NCI-H69 (cell line): Measurements from ENCODE around the gene HMGN3.
A peak's percentile ranks its signal among the peaks of the same experiment; 100 is the strongest.

Experiments
- DNase-seq: peaks from one replicate; lab custom pipeline; 2025; lab: John Stamatoyannopoulos, UW

Gene HMGN3

DNA sequence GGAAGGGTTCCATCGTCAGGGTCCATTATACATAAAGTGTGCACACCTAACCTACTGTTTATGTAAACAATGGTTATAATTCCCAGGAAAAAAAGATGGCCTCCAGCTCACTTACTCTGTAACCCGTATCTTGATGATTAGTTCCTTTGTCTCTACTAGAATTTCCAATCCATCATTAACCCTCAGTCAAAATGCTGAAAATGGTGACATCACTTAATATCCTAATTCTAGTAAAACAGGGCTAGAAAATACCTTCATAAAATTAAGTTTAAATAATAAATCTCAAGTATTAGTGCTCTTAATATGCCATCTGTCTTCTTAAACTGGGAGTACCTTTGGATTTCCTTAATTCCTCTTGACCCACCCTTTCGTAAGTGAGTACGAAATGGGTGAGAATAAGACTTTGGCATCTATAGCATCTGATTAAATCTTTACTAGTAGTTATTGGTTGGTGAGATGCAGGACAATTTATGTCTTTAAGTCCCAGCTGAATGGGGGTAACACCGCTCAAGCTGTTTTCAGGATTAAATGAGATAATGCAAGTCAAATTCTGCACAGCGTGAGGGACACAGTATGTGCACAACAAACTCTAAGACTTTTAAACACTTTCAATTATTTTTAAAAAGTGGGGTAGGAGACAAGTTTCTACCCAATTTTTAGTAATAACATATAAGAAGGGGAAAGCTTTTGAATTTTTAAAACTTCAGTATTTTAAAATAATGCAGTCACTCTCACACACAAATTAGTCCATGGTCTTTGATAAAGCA lies 1.6 kb downstream of the HMGN3 start:
- peak; percentile 70 for DNase-seq

- no peak for DNase-seq
These were observed 2.8 kb downstream of the HMGN3 start for GRCh38 chr6:79231666-79232065.

- no peak for DNase-seq
These were observed 3.4 kb downstream of the HMGN3 start for GRCh38 chr6:79231101-79231500.

GRCh38 chr6:79230149-79230548 lies 4.3 kb downstream of the HMGN3 start:
- no peak for DNase-seq

DNA sequence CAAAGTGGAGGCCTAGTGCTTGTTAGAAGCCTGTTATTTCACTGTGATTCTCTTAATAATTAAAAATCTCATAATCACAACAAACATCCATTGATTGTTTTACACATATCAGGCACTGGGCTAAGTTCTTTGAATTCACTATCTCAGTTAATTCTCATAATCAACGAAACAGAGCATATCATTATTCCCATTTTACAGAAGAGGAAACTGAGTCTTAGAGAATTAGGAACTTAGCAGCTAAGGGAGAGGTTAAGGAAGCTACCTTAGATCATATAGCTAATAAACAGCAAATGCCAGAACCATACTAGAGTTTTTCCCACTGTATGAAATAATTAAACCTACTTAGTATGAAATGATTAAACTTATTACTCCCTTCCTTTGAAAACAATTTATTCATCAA lies 7.0 kb downstream of the HMGN3 start:
- DNase-seq, result no peak

DNA sequence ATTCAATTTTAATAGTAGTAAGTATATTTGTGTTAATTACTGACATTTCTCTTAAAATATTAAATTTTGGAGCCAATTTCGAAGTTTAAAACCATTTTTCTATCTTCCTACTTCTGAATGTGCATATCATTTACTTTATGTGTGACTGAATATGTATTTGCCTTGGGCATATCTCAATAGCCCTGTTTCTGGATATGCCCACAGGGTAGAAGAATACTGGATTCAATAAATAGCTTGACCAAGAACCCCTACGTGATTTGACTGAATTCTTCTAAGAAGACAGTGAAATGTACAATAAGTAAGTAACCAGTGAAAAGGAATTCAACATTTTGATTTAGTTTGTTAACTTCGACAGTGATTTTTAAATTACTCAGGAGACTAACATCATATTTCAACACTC lies 7.8 kb downstream of the HMGN3 start:
- DNase-seq, result peak; percentile 22

GRCh38 chr6:79225717-79226599 lies 8.5 kb downstream of the HMGN3 start:
- peak; percentile 53 for DNase-seq

DNA sequence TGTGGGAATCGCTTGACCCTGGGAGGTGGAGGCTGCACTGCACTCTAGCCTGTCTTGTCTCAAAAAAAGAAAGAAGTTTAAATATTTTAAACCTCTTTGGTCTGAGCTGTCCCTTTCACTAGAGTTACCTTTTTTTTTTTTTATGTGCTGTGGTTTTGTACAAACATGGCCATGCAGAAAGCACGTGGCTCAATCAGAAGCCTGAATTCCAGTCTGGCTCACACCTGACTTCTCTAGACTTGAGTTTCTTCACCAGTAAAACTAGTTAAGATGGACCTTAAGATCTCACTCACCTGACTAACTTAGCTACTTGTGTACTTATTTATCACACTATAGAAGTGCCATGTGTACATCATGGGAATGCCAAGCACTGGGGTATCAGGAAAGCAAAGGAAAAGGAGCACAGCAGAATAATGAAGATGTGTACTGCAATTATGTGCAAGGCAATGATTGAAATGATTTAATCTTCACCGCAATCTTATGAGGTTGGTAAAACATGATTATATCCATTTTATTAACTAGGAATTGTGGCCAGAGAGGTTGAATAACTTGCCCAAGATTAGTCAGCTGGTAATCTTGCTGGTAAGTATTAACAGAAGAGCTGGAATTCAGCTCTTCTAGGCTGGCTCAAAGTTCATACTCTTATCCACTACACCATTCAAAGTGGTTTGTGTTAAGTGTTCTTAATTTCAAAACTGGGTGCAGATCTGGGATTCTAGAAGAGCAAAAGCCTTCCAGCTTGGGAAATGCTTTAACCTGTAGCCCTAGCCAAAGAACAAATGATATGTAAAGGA lies 10.7 kb downstream of the HMGN3 start:
- no peak for DNase-seq

DNA sequence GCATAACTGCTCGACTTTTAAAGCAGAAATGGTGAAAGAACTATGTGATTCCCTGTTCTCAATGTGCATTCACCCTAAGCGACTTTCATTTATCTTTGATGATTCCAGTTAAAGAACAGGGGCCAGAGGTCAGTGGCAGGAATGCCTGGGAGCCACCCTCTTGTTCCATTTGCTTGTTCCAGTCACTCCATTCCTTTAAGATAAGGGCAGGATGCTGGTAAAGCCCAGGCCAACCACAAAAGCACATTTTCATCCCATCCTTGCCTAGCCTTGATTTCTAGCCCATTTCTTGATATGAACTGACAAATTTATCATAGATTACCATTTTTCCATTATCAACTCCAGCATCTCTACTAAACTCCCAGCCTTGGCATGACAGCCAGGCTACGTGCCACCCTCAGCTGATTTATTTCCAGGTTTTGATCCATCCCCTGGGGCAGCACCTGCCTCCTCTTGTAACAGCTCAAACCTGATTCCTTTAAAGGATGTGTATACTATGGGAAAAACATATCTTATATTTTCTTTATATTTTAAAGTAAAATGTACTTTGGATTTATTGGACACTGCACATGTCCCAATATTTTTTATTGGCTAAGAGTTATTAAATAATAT lies 19.2 kb downstream of the HMGN3 start:
- DNase-seq, result peak; percentile 25

DNA sequence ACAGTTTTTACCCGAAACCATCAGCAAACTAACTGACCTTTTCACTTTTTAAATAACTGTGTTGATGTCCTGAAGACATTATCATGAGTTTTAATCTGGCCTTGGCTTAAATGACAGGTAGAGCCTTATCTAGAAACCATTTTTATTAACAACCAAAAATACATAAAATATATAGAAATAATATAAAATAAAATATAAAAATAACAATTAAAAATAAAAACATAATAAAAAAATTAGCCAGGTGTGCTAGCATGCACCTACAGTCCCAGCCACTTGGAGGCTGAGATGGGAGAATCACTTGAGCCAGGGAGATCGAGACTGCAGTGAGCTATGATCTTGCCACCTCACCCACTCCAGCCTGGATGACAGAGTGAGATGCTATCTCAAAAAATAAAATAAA lies 21.6 kb downstream of the HMGN3 start:
- no peak for DNase-seq

- DNase-seq, result no peak
These were observed 25.7 kb downstream of the HMGN3 start for GRCh38 chr6:79208816-79209215.

DNA sequence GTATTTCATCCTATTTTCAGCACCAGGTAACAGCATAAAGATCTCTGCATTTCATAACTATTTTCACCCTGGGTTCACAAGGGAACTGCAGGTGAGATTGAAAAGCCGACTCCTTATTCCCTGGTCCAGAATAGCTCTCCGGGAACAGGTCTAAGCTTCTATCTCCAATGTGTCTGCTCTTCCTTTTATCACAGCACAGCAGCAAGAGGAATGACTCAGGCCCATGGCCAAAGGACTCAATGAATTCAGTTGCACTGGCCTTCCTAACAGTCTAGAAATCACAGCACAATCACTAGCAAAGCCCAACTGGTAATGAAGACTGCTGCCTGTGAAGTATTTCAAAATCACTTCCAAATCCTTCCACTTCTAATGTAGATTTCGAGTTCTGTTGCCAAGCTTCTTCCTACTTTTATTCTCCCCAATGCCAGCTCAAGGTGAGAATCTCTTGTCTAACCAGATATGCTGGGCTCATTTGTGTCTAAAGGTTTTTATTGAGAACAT lies 30.7 kb downstream of the HMGN3 start:
- DNase-seq, result no peak

GRCh38 chr6:79202556-79202955 lies 31.9 kb downstream of the HMGN3 start:
- DNase-seq, result peak; percentile 23

GRCh38 chr6:79201983-79202382 lies 32.5 kb downstream of the HMGN3 start:
- no peak for DNase-seq

DNA sequence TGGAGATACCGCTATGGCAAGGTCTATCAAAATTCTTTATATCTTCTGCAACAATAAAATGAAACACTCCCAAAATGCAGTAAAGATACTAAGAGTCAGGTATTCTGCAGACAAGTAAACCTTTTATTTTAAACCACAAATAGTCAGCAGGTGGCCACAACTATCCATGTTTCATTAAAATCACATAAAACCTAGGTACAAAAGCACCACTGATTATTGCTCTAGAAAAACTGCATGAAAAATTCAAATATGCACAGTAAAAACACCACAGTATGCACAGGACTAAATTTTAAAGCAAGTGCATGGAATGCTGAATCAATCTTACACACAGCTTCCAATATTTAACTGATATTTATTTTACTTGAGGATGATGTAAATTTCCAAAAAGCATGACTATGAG lies 33.3 kb downstream of the HMGN3 start:
- no peak for DNase-seq

DNA sequence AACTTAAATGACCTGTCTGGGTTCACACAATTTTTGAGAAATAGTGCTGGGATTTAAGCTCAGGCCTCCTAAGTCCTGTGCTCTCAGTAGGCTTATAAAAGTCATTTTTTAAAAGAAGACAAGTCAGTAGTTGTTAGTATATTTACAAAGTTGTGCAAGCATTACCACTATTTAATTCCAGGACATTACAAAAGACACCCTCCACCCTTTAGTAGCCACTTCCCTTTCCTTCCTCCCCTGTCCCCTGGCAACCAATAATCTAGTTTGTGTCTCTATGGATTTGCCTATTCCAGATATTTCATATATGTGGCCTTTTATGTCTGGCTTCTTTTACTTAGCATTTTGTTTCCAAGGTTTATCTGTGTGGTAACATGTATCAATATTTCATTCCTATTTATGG lies 37.6 kb downstream of the HMGN3 start:
- no peak for DNase-seq

- peak; percentile 89 for DNase-seq
These were observed 40.5 kb downstream of the HMGN3 start for GRCh38 chr6:79193971-79194370.

GRCh38 chr6:79189760-79190350 lies 44.6 kb downstream of the HMGN3 start:
- DNase-seq, result no peak

DNA sequence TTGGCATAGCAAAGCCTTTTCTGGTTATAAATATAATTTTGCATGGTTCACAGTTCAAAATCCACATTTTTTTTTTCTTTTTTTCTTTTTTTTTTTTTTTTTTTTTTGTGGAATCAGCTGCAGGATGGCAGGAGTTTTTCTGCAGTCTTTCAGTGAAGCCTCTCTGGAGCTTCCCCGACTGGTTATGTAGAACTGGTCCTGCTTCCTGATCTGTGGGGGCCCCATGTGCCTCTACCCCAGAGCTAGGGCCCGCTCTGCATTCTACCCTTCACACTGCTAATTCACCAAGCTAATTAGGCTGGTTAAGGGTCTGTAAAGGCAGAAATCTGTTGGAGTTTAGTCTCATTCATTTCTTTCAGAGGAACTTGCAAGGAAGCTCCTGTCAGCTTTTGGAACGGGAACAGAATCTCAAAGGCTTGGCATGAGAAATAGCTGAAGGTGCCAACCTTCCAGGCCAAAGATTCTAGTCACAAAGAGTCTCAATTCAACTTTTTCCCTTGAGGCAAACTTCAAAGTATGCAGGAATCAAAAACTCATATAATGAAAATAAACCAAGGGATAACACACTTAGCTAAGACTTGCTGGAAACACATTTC lies 45.5 kb downstream of the HMGN3 start:
- no peak for DNase-seq

- DNase-seq, result no peak
These were observed 46.4 kb downstream of the HMGN3 start for GRCh38 chr6:79188107-79188506.

GRCh38 chr6:79186564-79186963 lies 47.9 kb downstream of the HMGN3 start:
- no peak for DNase-seq
